Astrocyte (in vitro differentiated cells and primary cell): ENCODE measurements around the gene OR2AE1. TPM values are rescaled to one million over a fixed set of nuclear protein-coding genes. Genes with fewer than 3 reads are reported as not detected.
"Not testable (repeated sequence)": the region's sequence is repeated elsewhere in the genome, so short reads cannot be mapped to it uniquely, and the experiment has no call there.

ENCODE experiments used
- DNase-seq: peaks from one replicate; pipeline ENCODE4 v3.0.0-alpha.2; 2010; ENCODE audit warnings: low read depth
- FAIRE-seq: peaks from 2 replicates; lab custom pipeline; 2011; peaks lifted over from hg19 to GRCh38; lab: Jason Lieb, UNC
- H2AFZ ChIP-seq: 2 replicates; pipeline ENCODE4 v1.6.0; 2012; ENCODE audit warnings: low read depth, low read length, inconsistent platforms
- H3K27ac ChIP-seq: 2 replicates; pipeline ENCODE4 v1.5.1; 2011; ENCODE audit warnings: low read depth, low read length, inconsistent platforms
- H3K27me3 ChIP-seq: 2 replicates; pipeline ENCODE4 v1.6.0; 2011; ENCODE audit warnings: low read length, inconsistent platforms; ENCODE audit not compliant: insufficient read depth
- H3K36me3 ChIP-seq: 2 replicates; pipeline ENCODE4 v1.5.1; 2011; ENCODE audit warnings: low read length, inconsistent platforms; ENCODE audit not compliant: insufficient read depth
- H3K4me1 ChIP-seq: 2 replicates; pipeline ENCODE4 v1.5.1; 2011; ENCODE audit warnings: low read length, inconsistent platforms; ENCODE audit not compliant: insufficient read depth
- H3K4me2 ChIP-seq: 2 replicates; pipeline ENCODE4 v1.6.0; 2012; ENCODE audit warnings: low read length, inconsistent platforms
- H3K4me3 ChIP-seq: 2 replicates; pipeline ENCODE4 v1.5.1; 2011; ENCODE audit warnings: low read depth, mild to moderate bottlenecking, low read length, inconsistent platforms; ENCODE audit not compliant: insufficient read depth
- H3K79me2 ChIP-seq: 2 replicates; pipeline ENCODE4 v1.6.0; 2012; ENCODE audit warnings: mild to moderate bottlenecking, low read length, inconsistent platforms; ENCODE audit not compliant: insufficient read depth
- H3K9ac ChIP-seq: 2 replicates; pipeline ENCODE4 v1.6.0; 2012; ENCODE audit warnings: mild to moderate bottlenecking, low read length, inconsistent platforms
- H3K9me3 ChIP-seq: 2 replicates; pipeline ENCODE4 v1.5.1; 2012; ENCODE audit warnings: low read depth, mild to moderate bottlenecking, low read length, inconsistent platforms; ENCODE audit not compliant: insufficient read depth
- H4K20me1 ChIP-seq: 2 replicates; pipeline ENCODE4 v1.6.0; 2012; ENCODE audit warnings: low read length, inconsistent platforms; ENCODE audit not compliant: insufficient read depth
- H3K27ac Mint-ChIP-seq: one replicate; pipeline ENCODE4 v1.8.0; 2021; ENCODE audit warnings: mild to moderate bottlenecking, mixed read lengths; ENCODE audit not compliant: unreplicated experiment
- H3K27me3 Mint-ChIP-seq: one replicate; pipeline ENCODE4 v1.8.0; 2021; ENCODE audit warnings: low read depth, mixed read lengths; ENCODE audit not compliant: unreplicated experiment
- H3K36me3 Mint-ChIP-seq: one replicate; pipeline ENCODE4 v1.8.0; 2021; ENCODE audit warnings: low read depth, mixed read lengths; ENCODE audit not compliant: unreplicated experiment
- H3K4me1 Mint-ChIP-seq: one replicate; pipeline ENCODE4 v1.8.0; 2021; ENCODE audit warnings: low read depth, mixed read lengths; ENCODE audit not compliant: unreplicated experiment
- H3K4me3 Mint-ChIP-seq: one replicate; pipeline ENCODE4 v1.8.0; 2021; ENCODE audit warnings: mild to moderate bottlenecking, moderate library complexity, mixed read lengths; ENCODE audit not compliant: unreplicated experiment
- H3K9me3 Mint-ChIP-seq: one replicate; pipeline ENCODE4 v1.8.0; 2021; ENCODE audit warnings: mild to moderate bottlenecking, mixed read lengths; ENCODE audit not compliant: unreplicated experiment
- EZH2 ChIP-seq: IDR thresholded peaks from 2 replicates; pipeline ENCODE4 v1.6.1; 2012; ENCODE audit warnings: mild to moderate bottlenecking, low read length, inconsistent platforms; ENCODE audit not compliant: insufficient read depth
- total RNA-seq: library from RNA; stranded (reverse); gene quantifications from 2 replicates; pipeline ENCODE4 v1.2.1, GENCODE V29; 2021
- TF ChIP-seq, protein P1 (sequence below): IDR thresholded peaks from 2 replicates; pipeline ENCODE4 v1.5.1; 2011; ENCODE audit warnings: low read depth, mild to moderate bottlenecking, inconsistent platforms, low read length, moderate library complexity; ENCODE audit not compliant: insufficient read depth

Gene OR2AE1
- total RNA-seq, 1 donor from 2014 or later, result not detected

DNA sequence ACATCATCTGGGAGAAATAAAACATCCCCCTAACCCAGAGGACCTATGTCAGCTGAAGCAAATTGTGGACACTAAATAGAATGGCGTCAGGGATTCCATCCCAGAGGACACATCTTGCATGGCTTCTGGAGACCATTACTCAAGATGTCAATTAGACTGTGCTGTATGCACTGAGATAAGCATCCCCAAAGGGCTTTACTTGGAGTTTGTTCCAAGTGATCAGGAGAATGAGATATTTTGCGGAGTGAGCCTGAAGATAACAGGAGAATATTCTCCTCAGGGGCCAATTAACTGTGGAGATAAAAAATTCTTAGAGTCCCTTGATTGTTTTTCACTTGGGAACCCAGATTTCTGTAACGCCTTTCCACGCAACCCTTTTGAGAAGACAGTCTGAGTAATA, 4.5 kb upstream of the OR2AE1 start:
- FAIRE-seq (no peak), DNase-seq (no peak)
- Mint-ChIP-seq H3K4me1 (no peaks in the 10 kb centered on the region), H3K4me3 (no peak overlapping the region), H3K27me3 (peaks cover 19% of the 10 kb centered on the region), H3K36me3 (no peaks in the 10 kb centered on the region), H3K27ac (no peak overlapping the region), H3K9me3 (peaks cover 2% of the 10 kb centered on the region)
- Histone ChIP-seq H3K27me3 (no peaks in the 10 kb centered on the region), H3K9ac (no peak overlapping the region), H3K9me3 (no peaks in the 10 kb centered on the region), H2AFZ (no peak overlapping the region), H3K4me1 (no peaks in the 10 kb centered on the region), H3K36me3 (no peaks in the 10 kb centered on the region), H3K4me2 (no peak overlapping the region), H3K27ac (no peak overlapping the region), H3K79me2 (no peaks in the 10 kb centered on the region), H4K20me1 (no peaks in the 10 kb centered on the region), H3K4me3 (no peak overlapping the region)
- TF ChIP-seq, protein P1, sequence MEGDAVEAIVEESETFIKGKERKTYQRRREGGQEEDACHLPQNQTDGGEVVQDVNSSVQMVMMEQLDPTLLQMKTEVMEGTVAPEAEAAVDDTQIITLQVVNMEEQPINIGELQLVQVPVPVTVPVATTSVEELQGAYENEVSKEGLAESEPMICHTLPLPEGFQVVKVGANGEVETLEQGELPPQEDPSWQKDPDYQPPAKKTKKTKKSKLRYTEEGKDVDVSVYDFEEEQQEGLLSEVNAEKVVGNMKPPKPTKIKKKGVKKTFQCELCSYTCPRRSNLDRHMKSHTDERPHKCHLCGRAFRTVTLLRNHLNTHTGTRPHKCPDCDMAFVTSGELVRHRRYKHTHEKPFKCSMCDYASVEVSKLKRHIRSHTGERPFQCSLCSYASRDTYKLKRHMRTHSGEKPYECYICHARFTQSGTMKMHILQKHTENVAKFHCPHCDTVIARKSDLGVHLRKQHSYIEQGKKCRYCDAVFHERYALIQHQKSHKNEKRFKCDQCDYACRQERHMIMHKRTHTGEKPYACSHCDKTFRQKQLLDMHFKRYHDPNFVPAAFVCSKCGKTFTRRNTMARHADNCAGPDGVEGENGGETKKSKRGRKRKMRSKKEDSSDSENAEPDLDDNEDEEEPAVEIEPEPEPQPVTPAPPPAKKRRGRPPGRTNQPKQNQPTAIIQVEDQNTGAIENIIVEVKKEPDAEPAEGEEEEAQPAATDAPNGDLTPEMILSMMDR, result no peak
- TF ChIP-seq EZH2, result no peak

DNA sequence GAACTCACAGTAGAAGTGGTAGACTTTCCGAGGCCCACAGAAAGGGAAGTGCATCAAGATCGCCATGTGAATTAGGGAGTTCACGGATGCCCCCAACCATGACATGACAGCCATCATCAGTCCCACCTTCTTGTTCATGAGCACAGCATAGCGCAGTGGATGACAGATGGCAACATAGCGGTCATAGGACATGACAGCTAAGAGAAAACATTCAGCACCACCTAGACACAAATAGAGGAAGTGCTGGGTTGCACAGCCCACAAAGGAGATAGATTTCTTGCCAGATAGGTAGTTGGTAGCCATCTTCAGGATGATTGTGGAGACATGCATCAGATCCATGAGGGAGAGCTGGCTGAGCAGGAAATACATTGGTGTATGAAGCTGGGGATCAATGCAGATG, 342 bp downstream of the OR2AE1 start:
- Histone ChIP-seq H3K4me1 (no peaks in the 10 kb centered on the region), H3K9me3 (no peaks in the 10 kb centered on the region), H3K36me3 (no peaks in the 10 kb centered on the region), H2AFZ (no peak overlapping the region), H3K27me3 (no peaks in the 10 kb centered on the region), H3K4me3 (no peak overlapping the region), H4K20me1 (no peaks in the 10 kb centered on the region), H3K9ac (no peak overlapping the region), H3K4me2 (no peak overlapping the region), H3K27ac (no peak overlapping the region), H3K79me2 (no peaks in the 10 kb centered on the region)
- DNase-seq (no peak), FAIRE-seq (no peak)
- Mint-ChIP-seq H3K36me3 (no peaks in the 10 kb centered on the region), H3K4me1 (peaks cover 2% of the 10 kb centered on the region), H3K9me3 (no peaks in the 10 kb centered on the region), H3K27ac (no peak overlapping the region), H3K4me3 (no peak overlapping the region), H3K27me3 (peaks cover 20% of the 10 kb centered on the region)
- TF ChIP-seq, protein P1, result no peak
- no peak for TF ChIP-seq EZH2

DNA sequence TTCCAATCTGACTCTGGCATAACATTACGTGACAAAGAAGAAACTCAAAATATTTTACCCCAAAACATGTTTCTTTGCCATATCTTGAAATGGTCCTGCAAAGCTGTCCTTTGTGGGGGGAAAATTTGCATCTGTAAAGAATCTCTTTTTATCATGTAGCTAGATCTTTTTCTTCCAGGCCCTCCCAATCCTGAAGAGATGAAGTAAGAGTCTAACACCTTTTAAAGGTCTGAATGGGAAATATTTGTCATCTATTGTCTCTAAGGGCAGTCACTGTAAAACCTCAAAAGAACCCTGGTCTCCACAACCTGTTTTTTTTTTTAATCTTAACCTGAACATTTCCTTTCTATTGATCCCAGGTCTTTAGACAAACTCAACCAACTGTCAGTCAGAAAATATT, 8.6 kb downstream of the OR2AE1 start:
- Histone ChIP-seq H3K27me3 (peaks cover 3% of the 10 kb centered on the region), H2AFZ (no peak overlapping the region), H4K20me1 (no peaks in the 10 kb centered on the region), H3K9ac (no peak overlapping the region), H3K79me2 (no peaks in the 10 kb centered on the region), H3K9me3 (peaks cover 8% of the 10 kb centered on the region), H3K4me2 (no peak overlapping the region), H3K4me1 (no peaks in the 10 kb centered on the region), H3K27ac (no peak overlapping the region), H3K4me3 (no peak overlapping the region), H3K36me3 (no peaks in the 10 kb centered on the region)
- TF ChIP-seq, protein P1, result no peak
- Mint-ChIP-seq H3K27me3 (peaks cover 2% of the 10 kb centered on the region), H3K27ac (no peak overlapping the region), H3K9me3 (no peaks in the 10 kb centered on the region), H3K4me1 (peaks cover 8% of the 10 kb centered on the region), H3K4me3 (no peak overlapping the region), H3K36me3 (no peaks in the 10 kb centered on the region)
- FAIRE-seq (no peak), DNase-seq (no peak)

DNA sequence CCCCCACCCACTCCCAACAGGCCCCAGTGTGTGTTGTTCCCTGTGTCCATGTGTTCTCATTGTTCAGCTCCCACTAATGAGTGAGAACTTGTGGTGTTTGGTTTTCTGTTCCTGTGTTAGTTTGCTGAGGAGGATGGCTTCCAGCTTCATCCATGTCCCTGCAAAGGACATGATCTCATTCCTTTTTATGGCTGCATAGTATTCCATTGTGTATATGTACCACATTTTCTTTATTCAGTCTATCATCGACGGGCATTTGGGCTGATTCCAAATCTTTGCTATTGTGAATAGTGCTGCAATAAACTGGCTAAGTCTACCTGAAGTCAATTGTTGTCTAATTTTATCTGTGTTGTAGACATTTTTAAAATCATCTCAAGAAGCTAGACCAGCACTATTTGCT, 9.4 kb downstream of the OR2AE1 start:
- H3K9me3 Mint-ChIP-seq, H3K4me3 Mint-ChIP-seq, H3K9ac ChIP-seq, FAIRE-seq, H2AFZ ChIP-seq, H3K4me1 ChIP-seq, DNase-seq, H3K36me3 Mint-ChIP-seq, H3K79me2 ChIP-seq, H3K4me2 ChIP-seq, H3K4me1 Mint-ChIP-seq, H3K27ac ChIP-seq, H3K27ac Mint-ChIP-seq, H3K27me3 Mint-ChIP-seq, H3K27me3 ChIP-seq, H3K4me3 ChIP-seq, H3K9me3 ChIP-seq, H3K36me3 ChIP-seq, H4K20me1 ChIP-seq: not testable (repeated sequence)
